ENCODE data around the gene KLF15. TPM values are rescaled to one million over a fixed set of nuclear protein-coding genes. Genes with fewer than 3 reads are reported as not detected.

KLF15 gene
- total RNA-seq, 3 donors from 2014 or later = 0.18 to 0.28 (median 0.22) TPM

DNA sequence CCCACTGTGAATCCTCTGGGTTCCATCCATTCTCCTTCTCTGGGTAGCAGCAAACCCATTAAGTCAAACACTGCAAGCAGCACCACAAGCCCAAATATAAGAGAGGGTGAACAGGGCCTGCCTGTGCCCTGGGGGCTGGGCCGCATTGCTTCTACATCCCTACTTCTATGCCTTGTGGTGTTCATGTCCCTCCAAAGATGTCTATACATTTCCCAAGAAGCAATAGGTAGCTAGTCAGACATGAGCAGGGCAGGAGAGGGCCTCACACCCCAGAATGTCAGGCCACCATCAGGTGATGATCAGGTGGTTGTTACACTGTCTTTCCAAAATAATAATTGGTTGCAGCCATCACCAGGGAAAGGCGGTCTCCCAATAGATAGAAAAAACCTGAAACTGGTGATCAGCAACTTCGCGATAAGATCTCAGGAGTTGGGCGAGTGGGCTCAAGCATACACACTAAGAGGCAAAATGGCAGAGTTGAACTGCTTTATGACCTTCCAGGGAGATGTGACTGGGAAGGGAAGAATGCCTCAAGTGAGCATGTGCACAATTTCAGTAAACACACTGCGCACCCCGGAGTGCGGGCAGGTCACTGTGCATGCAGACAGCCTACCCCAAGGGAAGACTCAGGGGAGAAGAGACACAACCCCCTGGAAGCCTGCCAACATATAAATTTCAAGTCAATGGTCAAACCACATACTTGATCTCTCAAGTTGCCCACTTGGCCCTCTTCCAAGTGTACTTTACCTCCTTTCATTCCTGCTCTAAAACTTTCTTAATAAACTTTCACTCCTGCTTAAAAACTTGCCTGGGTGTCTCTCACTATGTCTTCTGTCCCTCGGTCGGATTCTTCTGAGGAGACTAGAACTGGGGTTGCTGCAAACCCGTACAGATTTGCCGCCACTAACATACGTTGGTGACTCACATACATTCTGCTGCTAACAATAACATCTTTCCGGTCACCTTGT, 39.9 kb downstream of the KLF15 start:
- Mint-ChIP-seq H3K27me3 (ENCODE audit: low read depth) (peaks cover 2% of the 10 kb centered on the region), H3K36me3 (ENCODE audit: insufficient read depth) (no peaks in the 10 kb centered on the region), H3K4me1 (ENCODE audit: low read depth) (no peaks in the 10 kb centered on the region), H3K4me3 (no peak overlapping the region), H3K9me3 (no peaks in the 10 kb centered on the region)
- ATAC-seq (no peak), DNase-seq (no peak)

DNA sequence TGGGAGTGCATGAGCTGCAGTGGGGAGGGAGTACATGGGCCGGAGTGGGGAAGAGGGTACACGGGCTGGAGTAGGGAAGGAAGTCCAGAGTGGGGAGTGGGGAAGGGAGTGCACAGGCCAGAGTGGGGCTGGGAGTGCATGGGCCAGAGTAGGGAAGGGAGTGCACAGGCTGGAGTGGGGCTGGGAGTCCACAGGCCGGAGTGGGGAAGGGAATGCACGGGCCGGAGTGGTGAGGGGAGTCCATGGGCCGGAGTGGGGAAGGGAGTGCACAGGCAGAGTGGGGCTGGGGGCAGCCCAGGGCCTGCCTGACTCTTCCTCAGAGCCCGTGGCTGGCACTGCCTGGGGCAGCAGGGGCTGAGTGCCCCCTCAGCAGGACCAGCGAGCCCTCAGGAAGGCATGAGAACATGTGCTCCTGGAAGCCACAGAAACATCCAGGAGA, 40.7 kb downstream of the KLF15 start:
- H3K36me3 Mint-ChIP-seq (ENCODE audit: insufficient read depth) = no peaks in the 10 kb centered on the region
- no peak overlapping the region for H3K4me3 Mint-ChIP-seq
- DNase-seq (no peak), ATAC-seq (no peak)
- no peaks in the 10 kb centered on the region for H3K4me1 Mint-ChIP-seq (ENCODE audit: low read depth)
- peaks cover 2% of the 10 kb centered on the region for H3K27me3 Mint-ChIP-seq (ENCODE audit: low read depth)
- no peaks in the 10 kb centered on the region for H3K9me3 Mint-ChIP-seq

DNA sequence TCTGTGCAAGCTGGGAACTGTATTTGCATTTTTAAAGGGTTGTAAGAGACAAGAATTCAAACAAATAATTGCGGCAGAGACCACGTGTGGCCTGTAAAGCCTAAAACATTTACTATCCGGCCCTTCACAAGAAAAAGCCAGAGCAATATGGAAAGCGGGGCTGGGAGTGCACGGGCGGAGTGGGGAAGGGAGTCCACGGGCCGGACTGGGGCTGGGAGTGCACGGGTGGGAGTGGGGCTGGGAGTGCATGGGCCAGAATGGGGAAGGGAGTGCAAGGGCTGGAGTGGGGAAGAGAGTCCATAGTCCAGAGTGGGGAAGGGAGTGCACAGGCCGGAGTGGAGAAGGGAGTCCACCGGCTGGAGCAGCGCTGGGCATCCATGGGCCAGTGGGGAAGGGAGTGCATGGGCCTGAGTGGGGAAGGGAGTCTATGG, 41.2 kb downstream of the KLF15 start:
- Mint-ChIP-seq H3K27me3 (ENCODE audit: low read depth) (peaks cover 2% of the 10 kb centered on the region), H3K9me3 (no peaks in the 10 kb centered on the region), H3K4me1 (ENCODE audit: low read depth) (no peaks in the 10 kb centered on the region), H3K4me3 (no peak overlapping the region), H3K36me3 (ENCODE audit: insufficient read depth) (no peaks in the 10 kb centered on the region)
- ATAC-seq (no peak), DNase-seq (no peak)

DNA sequence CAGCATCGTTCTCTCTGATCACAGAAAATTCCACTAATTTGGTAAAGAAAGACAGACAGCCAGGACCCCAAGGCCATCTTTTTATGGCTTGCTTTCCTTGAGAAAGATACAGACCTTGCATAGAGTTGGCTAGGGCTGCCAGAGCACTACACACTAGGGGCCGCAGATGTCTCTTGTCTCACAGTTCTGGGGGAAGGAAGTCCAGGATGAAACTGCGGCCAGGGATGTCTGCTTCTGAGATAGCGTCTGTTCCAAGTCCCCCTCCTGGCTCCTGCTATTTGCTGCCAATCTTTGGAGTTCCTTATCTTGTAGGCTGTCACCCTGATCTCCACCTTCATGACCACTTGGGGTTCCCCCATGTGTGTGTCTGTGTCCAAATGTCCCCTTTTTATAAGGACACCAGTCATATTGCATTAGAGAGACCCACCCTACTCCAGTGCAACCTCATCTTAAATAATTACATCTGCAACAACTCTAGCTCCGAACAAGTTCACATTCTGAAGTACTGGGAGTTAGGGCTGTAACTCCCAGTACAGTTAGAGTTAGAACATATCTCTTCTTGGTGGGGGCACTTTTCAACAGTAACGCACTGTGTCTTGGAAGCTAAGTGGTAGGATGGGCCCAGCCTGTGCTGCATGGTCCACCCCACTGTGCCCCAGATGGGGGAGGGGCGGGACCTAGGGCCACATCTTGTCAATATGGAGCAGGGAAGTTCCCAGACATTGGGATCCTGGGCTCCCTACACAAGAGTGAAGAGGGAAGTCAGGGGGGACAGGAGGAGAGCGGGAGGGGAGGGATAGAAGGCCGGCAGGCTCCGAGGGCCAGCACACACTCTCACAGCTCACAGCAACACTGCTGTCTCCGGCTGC, 42.2 kb downstream of the KLF15 start:
- H3K4me3 Mint-ChIP-seq = no peak overlapping the region
- H3K9me3 Mint-ChIP-seq = no peaks in the 10 kb centered on the region
- no peak for ATAC-seq
- no peak for DNase-seq
- H3K36me3 Mint-ChIP-seq (ENCODE audit: insufficient read depth) = no peaks in the 10 kb centered on the region
- peaks cover 2% of the 10 kb centered on the region for H3K27me3 Mint-ChIP-seq (ENCODE audit: low read depth)
- H3K4me1 Mint-ChIP-seq (ENCODE audit: low read depth) = no peaks in the 10 kb centered on the region

DNA sequence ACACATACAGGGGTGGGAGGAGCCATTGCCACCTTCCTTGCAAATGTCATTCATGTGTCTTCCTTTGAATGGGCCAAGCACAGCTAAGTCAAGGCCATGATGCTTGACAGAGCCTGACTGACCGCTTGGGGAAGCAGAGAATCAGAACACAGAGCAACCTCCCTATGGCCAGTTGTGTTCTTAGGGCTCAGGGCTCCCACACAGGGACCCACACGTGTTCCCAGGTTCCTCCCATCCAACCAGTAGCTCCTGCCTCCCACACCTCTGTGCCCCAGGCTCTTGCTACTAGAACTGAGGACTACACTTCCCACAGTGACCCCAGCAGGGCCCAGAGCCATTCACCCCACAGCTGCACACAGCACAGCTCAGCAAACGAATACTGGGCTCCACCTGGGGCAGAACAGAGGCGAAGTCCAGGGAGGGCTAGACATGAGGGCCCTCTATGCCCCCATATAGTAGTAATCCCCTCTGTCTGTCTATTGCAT, 42.9 kb downstream of the KLF15 start:
- ATAC-seq (no peak), DNase-seq (no peak)
- peaks cover 2% of the 10 kb centered on the region for H3K27me3 Mint-ChIP-seq (ENCODE audit: low read depth)
- no peaks in the 10 kb centered on the region for H3K4me1 Mint-ChIP-seq (ENCODE audit: low read depth)
- H3K36me3 Mint-ChIP-seq (ENCODE audit: insufficient read depth) = no peaks in the 10 kb centered on the region
- no peak overlapping the region for H3K4me3 Mint-ChIP-seq
- no peaks in the 10 kb centered on the region for H3K9me3 Mint-ChIP-seq

DNA sequence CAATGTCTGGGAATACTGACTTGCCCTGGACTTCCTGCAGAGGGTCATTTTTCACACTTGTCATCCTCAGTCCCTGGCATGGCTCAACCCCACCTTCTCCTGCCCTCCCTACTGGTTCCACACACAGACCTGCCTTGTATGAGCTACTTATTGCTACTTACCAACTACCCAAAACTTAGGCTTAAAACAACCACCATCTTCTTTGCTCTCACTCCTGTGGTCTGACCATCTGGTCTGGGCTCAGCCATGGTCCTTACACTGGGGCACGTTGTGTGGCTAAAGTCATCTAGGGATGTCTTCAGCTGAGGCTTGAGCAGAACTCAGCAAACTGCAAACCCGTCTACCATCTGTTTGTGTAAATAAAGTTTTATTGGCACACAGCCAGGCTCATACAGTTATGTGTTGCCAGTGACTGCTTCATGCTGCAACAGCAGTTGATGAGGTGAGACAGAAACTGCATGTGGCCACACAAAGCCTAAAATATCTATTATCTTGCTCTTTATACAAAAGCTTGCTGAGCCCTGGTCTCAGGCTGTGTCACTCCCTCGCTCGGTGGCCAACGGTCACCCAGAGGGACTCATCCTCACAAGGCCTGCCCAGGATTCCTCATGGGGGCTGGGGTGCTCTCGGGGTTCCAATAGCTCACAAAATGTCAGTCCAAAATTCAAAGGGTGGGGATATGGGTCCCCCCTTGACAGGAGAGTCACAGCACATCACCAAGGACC, 43.5 kb downstream of the KLF15 start:
- Mint-ChIP-seq H3K9me3 (no peaks in the 10 kb centered on the region), H3K4me3 (no peak overlapping the region), H3K27me3 (ENCODE audit: low read depth) (peaks cover 2% of the 10 kb centered on the region), H3K4me1 (ENCODE audit: low read depth) (no peaks in the 10 kb centered on the region), H3K36me3 (ENCODE audit: insufficient read depth) (no peaks in the 10 kb centered on the region)
- ATAC-seq = no peak
- no peak for DNase-seq

DNA sequence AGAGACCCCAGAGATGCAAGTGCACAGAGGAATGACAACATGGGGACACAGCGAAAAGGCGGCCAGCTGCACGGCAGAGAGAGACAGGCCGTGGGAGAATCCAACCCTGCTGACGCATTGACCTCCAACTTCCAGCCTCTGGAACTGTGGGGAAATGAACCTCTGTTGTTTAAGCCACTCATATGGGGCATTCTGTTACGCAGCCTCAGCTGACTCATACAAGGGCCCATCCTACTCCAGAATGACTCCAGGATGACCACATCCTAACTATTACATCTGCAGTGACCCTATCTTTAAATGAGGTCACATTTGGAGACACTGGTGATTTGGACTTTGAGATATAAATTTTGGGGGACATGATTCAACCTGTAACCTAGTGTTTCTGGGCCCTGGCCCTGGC, 44.0 kb downstream of the KLF15 start:
- H3K4me1 Mint-ChIP-seq (ENCODE audit: low read depth) = no peaks in the 10 kb centered on the region
- no peak for DNase-seq
- H3K4me3 Mint-ChIP-seq = no peak overlapping the region
- no peak for ATAC-seq
- H3K36me3 Mint-ChIP-seq (ENCODE audit: insufficient read depth) = no peaks in the 10 kb centered on the region
- H3K27me3 Mint-ChIP-seq (ENCODE audit: low read depth) = peaks cover 2% of the 10 kb centered on the region
- H3K9me3 Mint-ChIP-seq = no peaks in the 10 kb centered on the region

DNA sequence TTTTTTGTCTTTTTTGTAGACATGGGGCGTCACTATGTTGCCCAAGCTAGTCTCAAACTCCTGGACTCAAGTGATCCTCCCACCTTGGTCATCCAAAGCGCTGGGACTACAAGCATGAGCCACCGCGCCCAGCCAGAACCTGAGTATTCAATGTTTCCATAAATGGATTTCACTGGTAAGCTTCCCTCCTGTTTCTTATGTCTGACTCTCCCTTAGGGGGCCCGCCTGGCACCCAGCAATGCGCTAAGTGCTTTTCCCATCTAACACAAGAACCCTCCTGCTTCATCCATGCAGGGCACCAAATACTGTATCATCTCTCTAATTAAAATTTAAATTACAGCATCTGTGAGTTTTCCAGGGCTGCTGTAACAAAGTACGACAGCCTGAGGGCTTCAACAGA, 44.9 kb downstream of the KLF15 start:
- Mint-ChIP-seq H3K36me3 (ENCODE audit: insufficient read depth) (no peaks in the 10 kb centered on the region), H3K27me3 (ENCODE audit: low read depth) (no peaks in the 10 kb centered on the region), H3K4me3 (no peak overlapping the region), H3K4me1 (ENCODE audit: low read depth) (no peaks in the 10 kb centered on the region), H3K9me3 (no peaks in the 10 kb centered on the region)
- no peak for DNase-seq
- no peak for ATAC-seq

DNA sequence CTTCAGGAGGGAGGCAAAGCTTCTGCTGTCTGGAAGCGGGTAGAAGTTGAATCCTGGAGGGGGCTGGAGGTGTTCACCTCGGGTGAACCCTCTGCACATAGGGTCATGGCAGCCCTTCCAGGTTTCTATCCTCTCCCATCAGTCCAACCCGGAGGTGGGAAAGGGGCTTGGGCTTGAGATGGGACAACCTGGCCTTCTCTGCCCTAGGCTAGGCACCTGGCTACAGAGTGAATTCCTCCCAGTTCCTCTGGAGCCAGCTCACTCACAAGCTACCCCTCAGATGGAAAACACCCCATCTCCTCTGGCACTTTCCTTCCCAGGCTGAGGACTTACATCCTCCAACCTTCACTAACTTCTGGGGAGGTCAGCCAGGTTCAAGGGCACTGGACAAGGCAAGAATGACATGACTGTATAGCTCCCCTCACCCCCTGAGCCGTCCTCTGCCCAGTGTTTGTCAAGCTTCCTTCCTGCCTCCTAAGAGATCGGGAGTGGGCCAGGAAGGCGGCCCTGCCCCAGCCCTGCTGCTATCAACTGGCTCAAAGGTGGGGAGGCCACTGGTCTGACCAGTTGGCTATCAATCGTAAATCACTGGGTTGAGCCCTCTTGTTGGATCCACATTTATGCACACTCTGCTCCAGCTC, 45.8 kb downstream of the KLF15 start:
- H3K4me1 Mint-ChIP-seq (ENCODE audit: low read depth) = no peaks in the 10 kb centered on the region
- H3K27me3 Mint-ChIP-seq (ENCODE audit: low read depth) = peaks cover 5% of the 10 kb centered on the region
- ATAC-seq (no peak), DNase-seq (no peak)
- no peak overlapping the region for H3K4me3 Mint-ChIP-seq
- H3K9me3 Mint-ChIP-seq = no peaks in the 10 kb centered on the region
- H3K36me3 Mint-ChIP-seq (ENCODE audit: insufficient read depth) = no peaks in the 10 kb centered on the region

DNA sequence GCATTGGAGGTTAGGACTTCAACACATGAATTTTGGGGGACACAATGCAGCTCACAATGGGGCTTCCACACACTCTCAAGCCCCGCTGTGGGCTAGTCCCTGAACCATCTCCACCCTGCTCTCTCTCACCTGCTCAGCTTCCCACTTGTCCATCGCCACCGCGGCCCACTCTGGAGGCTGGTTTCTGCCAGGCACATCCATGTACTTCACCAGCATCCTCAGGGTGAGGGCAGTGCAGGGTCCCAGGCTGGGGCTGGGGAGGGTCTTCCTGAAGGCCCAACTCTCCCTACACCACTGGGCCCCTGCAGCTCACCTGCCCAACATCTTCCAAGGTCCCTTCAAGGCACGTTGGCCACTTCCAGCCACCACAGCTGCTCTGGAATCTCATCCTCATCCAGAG, 46.4 kb downstream of the KLF15 start:
- DNase-seq (no peak), ATAC-seq (no peak)
- Mint-ChIP-seq H3K36me3 (ENCODE audit: insufficient read depth) (no peaks in the 10 kb centered on the region), H3K27me3 (ENCODE audit: low read depth) (peaks cover 5% of the 10 kb centered on the region), H3K9me3 (no peaks in the 10 kb centered on the region), H3K4me3 (no peak overlapping the region), H3K4me1 (ENCODE audit: low read depth) (no peaks in the 10 kb centered on the region)

DNA sequence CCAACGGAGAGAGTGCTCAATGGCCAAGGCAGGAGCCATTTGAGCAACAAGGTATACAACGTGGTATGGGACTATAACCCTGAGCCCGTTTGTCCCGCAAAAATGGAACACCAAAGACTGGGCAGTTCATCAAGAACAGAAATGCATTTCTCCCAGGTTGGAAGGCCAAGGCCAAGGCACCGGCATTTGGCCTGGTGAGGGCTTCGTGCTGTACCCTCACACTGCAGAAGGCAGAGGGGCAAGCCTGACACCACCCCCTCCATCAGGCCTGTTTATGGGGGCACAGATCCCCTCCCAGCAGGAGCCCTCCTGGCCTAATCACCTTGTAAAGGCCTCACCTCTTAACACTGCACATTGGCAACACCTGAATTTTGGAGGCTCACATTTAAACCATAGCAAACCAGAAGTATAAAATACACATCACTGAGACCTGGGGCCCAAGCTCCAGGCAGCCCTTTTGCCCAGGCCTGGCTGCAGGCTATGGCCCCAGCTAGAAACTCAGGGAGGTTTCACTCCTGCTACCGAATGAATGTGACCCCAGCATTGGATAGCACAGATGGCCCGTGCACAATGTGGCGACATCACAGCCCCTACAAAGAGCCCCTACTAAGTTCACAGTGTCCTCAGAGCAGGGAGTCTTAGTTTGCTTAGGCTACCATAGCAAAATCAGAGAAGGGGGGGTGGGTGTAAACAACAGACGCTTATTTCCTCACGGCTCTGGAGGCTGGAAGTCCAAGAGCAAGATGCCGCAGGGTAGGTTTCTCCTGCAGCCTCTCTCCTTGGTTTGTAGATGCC, 47.1 kb downstream of the KLF15 start:
- Mint-ChIP-seq H3K4me1 (ENCODE audit: low read depth) (no peaks in the 10 kb centered on the region), H3K36me3 (ENCODE audit: insufficient read depth) (no peaks in the 10 kb centered on the region), H3K9me3 (no peaks in the 10 kb centered on the region), H3K27me3 (ENCODE audit: low read depth) (peaks cover 5% of the 10 kb centered on the region), H3K4me3 (no peak overlapping the region)
- no peak for ATAC-seq
- DNase-seq = no peak

DNA sequence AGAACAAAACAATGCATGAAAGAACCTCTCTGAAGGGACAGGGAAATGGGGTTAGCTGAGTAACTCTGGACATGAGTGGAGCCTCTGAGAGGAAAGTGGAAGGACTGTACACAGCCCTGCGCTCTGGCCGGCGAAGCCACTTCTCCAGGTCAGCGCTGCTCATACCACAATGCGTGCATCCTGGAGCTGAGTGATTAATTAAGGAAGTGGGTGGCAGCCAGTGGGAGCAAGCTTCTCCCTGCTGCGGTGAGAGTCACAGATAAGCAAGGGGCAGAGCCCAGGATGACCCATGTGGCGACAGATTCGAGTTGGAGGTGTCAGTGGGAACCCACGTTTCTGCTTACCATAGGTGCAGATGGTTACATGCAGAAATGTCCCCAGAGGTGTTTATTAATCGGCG, 48.0 kb downstream of the KLF15 start:
- no peaks in the 10 kb centered on the region for H3K4me1 Mint-ChIP-seq (ENCODE audit: low read depth)
- H3K36me3 Mint-ChIP-seq (ENCODE audit: insufficient read depth) = no peaks in the 10 kb centered on the region
- DNase-seq (no peak), ATAC-seq (no peak)
- peaks cover 4% of the 10 kb centered on the region for H3K9me3 Mint-ChIP-seq
- no peak overlapping the region for H3K4me3 Mint-ChIP-seq
- H3K27me3 Mint-ChIP-seq (ENCODE audit: low read depth) = peaks cover 5% of the 10 kb centered on the region
